ENCODE data around the gene ATXN2. TPM values are rescaled to one million over a fixed set of nuclear protein-coding genes. Genes with fewer than 3 reads are reported as not detected.

Gene ATXN2
- total and polyA plus RNA-seq, 2 of the 4 experiments (the other 2 are of a cell fraction) = 12.4 to 66.5 TPM

DNA sequence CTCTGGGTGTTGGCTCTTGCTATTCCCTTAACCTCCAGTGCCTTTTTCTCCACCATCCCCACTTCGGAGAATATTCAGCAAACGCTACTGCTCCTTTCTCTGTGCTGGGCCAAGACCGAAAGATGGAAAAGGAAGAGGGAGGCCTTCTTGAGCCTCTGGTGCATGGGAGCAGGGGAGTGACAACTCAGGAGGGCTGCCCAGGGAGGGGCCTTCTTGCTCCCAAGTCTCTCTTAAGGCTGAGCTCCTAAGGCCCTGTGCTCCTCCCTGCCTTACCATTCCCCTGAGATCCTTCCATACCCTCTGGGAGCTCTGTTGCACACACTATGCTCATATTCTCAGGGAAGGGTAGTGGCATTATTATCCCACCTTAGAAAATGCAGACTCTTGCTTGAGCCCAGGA lies 158.5 kb downstream of the ATXN2 start:
- no peak overlapping the region for H2BK120ac ChIP-seq (ENCODE audit: low read depth, low read length)
- TF ChIP-seq MAZ (IDR thresholded peaks at IDR 0.05; ENCODE audit: borderline replicate concordance, low read depth, low read length) (no peak), MXI1 (IDR thresholded peaks at IDR 0.05; ENCODE audit: borderline replicate concordance, low read depth, low read length) (no peak), MAFK (IDR thresholded peaks at IDR 0.05; ENCODE audit: low read depth, low read length) (no peak), RFX5 (IDR thresholded peaks at IDR 0.05; ENCODE audit: low read depth, low read length) (no peak), RAD21 (IDR thresholded peaks at IDR 0.05; ENCODE audit: low read length) (no peak), FOS (IDR thresholded peaks at IDR 0.05; ENCODE audit: low read depth, low read length) (no peak), POLR2A (IDR thresholded peaks at IDR 0.05; ENCODE audit: low read depth, low read length) (no peak), CHD1 (IDR thresholded peaks at IDR 0.05; ENCODE audit: low read depth, low read length) (no peak), CEBPB (IDR thresholded peaks at IDR 0.05; ENCODE audit: low read depth, low read length) (no peak), NFE2L2 (IDR thresholded peaks at IDR 0.05; ENCODE audit: low read depth, low read length) (no peak), SMC3 (IDR thresholded peaks at IDR 0.05; ENCODE audit: low read depth, low read length) (no peak), BHLHE40 (IDR thresholded peaks at IDR 0.05; ENCODE audit: low read depth, low read length) (no peak), RCOR1 (IDR thresholded peaks at IDR 0.05; ENCODE audit: insufficient replicate concordance, low read length) (no peak)
- TF ChIP-seq, protein P1, sequence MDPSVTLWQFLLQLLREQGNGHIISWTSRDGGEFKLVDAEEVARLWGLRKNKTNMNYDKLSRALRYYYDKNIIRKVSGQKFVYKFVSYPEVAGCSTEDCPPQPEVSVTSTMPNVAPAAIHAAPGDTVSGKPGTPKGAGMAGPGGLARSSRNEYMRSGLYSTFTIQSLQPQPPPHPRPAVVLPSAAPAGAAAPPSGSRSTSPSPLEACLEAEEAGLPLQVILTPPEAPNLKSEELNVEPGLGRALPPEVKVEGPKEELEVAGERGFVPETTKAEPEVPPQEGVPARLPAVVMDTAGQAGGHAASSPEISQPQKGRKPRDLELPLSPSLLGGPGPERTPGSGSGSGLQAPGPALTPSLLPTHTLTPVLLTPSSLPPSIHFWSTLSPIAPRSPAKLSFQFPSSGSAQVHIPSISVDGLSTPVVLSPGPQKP (IDR thresholded peaks at IDR 0.05; ENCODE audit: borderline replicate concordance, low read depth, low read length) = no peak
- TF ChIP-seq, protein P2, sequence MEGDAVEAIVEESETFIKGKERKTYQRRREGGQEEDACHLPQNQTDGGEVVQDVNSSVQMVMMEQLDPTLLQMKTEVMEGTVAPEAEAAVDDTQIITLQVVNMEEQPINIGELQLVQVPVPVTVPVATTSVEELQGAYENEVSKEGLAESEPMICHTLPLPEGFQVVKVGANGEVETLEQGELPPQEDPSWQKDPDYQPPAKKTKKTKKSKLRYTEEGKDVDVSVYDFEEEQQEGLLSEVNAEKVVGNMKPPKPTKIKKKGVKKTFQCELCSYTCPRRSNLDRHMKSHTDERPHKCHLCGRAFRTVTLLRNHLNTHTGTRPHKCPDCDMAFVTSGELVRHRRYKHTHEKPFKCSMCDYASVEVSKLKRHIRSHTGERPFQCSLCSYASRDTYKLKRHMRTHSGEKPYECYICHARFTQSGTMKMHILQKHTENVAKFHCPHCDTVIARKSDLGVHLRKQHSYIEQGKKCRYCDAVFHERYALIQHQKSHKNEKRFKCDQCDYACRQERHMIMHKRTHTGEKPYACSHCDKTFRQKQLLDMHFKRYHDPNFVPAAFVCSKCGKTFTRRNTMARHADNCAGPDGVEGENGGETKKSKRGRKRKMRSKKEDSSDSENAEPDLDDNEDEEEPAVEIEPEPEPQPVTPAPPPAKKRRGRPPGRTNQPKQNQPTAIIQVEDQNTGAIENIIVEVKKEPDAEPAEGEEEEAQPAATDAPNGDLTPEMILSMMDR (conservative IDR thresholded peaks at IDR 0.05; ENCODE audit: low read depth, low read length) = no peak
- TF ChIP-seq, protein P3, sequence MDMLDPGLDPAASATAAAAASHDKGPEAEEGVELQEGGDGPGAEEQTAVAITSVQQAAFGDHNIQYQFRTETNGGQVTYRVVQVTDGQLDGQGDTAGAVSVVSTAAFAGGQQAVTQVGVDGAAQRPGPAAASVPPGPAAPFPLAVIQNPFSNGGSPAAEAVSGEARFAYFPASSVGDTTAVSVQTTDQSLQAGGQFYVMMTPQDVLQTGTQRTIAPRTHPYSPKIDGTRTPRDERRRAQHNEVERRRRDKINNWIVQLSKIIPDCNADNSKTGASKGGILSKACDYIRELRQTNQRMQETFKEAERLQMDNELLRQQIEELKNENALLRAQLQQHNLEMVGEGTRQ (IDR thresholded peaks at IDR 0.05; ENCODE audit: low read depth, low read length) = no peak
- WGBS, 2 experiments (ENCODE audit: extremely low coverage in 2 of 2, insufficient read length in 1 of 2) = no CpG with 5 or more reads among the region's 3 CpGs
- peaks cover 25% of the 10 kb centered on the region for H3K4me1 ChIP-seq (ENCODE audit: control insufficient read depth, insufficient read depth, low read length)
- H2BK20ac ChIP-seq (ENCODE audit: low read depth, low read length) = no peak overlapping the region
- H3K9ac ChIP-seq (ENCODE audit: low read depth, low read length) = no peak overlapping the region
- no peaks in the 10 kb centered on the region for H3K27me3 ChIP-seq (ENCODE audit: control insufficient read depth, insufficient read depth, low read length)
- intact Hi-C loops (cut with micrococcal nuclease) = no loop called here
- no peak overlapping the region for H3K27ac ChIP-seq (ENCODE audit: insufficient read depth, low read length)
- CTCF ChIA-PET = no interaction called here
- ATAC-seq (ENCODE audit: low read depth) = no peak
- no peak overlapping the region for H2BK15ac ChIP-seq (ENCODE audit: low read depth, low read length)
- no peak overlapping the region for H3K56ac ChIP-seq (ENCODE audit: extremely low read depth, insufficient read depth, low read length)
- no peak overlapping the region for H3K4ac ChIP-seq (ENCODE audit: low read depth, low read length)
- H3K36me3 ChIP-seq (ENCODE audit: control insufficient read depth, insufficient read depth, low read length) = peaks cover 32% of the 10 kb centered on the region
- H2AFZ ChIP-seq (replicated peaks; ENCODE audit: low read length, poor library complexity) = no peak overlapping the region
- dilution Hi-C loops (cut with HindIII; ENCODE audit: low sequenced_read_pairs, unreplicated experiment) = no loop called here
- no peak overlapping the region for H4K5ac ChIP-seq (ENCODE audit: low read depth, low read length)
- no peak overlapping the region for H3K14ac ChIP-seq (replicated peaks; ENCODE audit: low read depth, low read length)
- no peak overlapping the region for H4K8ac ChIP-seq (ENCODE audit: low read depth in 2 of 2, low read length in 2 of 2)
- H4K20me1 ChIP-seq (ENCODE audit: insufficient read depth, low read length) = peaks cover 84% of the 10 kb centered on the region
- no peak overlapping the region for H3K4me3 ChIP-seq (ENCODE audit: insufficient read depth, low read depth, low read length)
- H4K91ac ChIP-seq (ENCODE audit: insufficient read depth, low read depth, low read length) = no peak overlapping the region
- DNase-seq = no peak
- no peak overlapping the region for H3K4me2 ChIP-seq (ENCODE audit: low read depth, low read length)
- H3K23ac ChIP-seq (ENCODE audit: low read depth, low read length) = 0 out of 2 replicates have a peak overlapping the region, but pooled peaks have one; percentile 12
- H2BK5ac ChIP-seq (ENCODE audit: low read depth, low read length, poor library complexity, severe bottlenecking) = no peak overlapping the region
- peaks cover 38% of the 10 kb centered on the region for H3K9me1 ChIP-seq (ENCODE audit: insufficient read depth, low read length)
- peaks cover 16 to 94% of the 10 kb centered on the region in 2 experiments; a peak in 3 of 4 replicates for H3K79me1 ChIP-seq (ENCODE audit: low read depth in 1 of 2, low read length in 2 of 2)
- H3K18ac ChIP-seq (ENCODE audit: low read depth, low read length) = no peak overlapping the region
- in situ Hi-C loops (cut with MboI; ENCODE audit: low sequenced_read_pairs) = no loop called here
- no peaks in the 10 kb centered on the region for H3K9me3 ChIP-seq (ENCODE audit: control insufficient read depth, insufficient read depth, low read length)
- peak overlapping the region; percentile 31 for H2AK9ac ChIP-seq (replicated peaks; ENCODE audit: low read depth, low read length, poor library complexity)
- no peak overlapping the region for H2AK5ac ChIP-seq (ENCODE audit: low read depth, low read length)
- no TSS peak for BruUV-seq (replicated peaks)
- POLR2A ChIA-PET (ENCODE audit: unreplicated experiment) = no interaction called here
